Epithelial cell of esophagus (primary cell): Measurements from ENCODE around the gene NUDT22.

Experiments used
- DNase-seq: peaks from one replicate; pipeline ENCODE4 v3.0.0; 2010; ENCODE audit warnings: low read depth
- H3K4me3 ChIP-seq: 2 replicates; pipeline ENCODE4 v1.5.1; 2011; ENCODE audit warnings: mild to moderate bottlenecking, low read length, control low read depth
- TF ChIP-seq, protein P1 (sequence below): IDR thresholded peaks from 2 replicates; pipeline ENCODE4 v1.5.1; 2011; ENCODE audit warnings: low read depth, mild to moderate bottlenecking, low read length, control low read depth, inconsistent platforms; ENCODE audit not compliant: insufficient read depth; ENCODE audit errors: missing control alignments

NUDT22 gene

DNA sequence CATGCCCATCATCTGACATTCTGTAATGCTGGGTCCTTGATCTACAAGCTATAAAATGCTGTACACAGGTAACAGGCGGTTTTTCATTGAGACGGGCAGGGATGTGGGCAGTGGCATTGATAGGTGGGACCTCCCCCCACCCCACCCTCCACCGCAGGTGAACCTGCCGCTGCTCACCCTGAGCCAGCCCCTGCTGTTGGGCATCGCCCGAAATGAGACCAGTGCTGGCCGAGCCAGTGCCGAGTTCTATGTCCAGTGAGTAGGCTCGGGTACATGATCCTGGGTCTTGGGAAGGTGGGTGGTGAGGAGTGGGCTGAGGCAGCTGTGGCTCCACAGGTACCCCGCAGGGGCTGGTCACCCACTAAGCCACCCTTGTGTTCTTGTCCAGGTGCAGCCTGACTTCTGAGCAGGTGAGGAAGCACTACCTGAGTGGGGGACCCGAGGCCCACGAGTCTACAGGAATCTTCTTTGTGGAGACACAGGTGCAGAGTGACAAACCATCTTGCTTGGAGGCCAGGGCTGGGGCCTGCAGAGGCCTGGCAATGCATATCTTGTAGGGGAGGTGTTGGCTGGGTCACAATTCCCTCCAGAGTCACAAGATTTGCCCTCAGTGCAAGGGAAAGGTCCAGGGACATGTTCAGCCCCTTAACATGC, 3.1 kb downstream of the NUDT22 start:
- DNase-seq: no peak
- TF ChIP-seq, protein P1, sequence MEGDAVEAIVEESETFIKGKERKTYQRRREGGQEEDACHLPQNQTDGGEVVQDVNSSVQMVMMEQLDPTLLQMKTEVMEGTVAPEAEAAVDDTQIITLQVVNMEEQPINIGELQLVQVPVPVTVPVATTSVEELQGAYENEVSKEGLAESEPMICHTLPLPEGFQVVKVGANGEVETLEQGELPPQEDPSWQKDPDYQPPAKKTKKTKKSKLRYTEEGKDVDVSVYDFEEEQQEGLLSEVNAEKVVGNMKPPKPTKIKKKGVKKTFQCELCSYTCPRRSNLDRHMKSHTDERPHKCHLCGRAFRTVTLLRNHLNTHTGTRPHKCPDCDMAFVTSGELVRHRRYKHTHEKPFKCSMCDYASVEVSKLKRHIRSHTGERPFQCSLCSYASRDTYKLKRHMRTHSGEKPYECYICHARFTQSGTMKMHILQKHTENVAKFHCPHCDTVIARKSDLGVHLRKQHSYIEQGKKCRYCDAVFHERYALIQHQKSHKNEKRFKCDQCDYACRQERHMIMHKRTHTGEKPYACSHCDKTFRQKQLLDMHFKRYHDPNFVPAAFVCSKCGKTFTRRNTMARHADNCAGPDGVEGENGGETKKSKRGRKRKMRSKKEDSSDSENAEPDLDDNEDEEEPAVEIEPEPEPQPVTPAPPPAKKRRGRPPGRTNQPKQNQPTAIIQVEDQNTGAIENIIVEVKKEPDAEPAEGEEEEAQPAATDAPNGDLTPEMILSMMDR: no peak
- no peak overlapping the region for H3K4me3 ChIP-seq

DNA sequence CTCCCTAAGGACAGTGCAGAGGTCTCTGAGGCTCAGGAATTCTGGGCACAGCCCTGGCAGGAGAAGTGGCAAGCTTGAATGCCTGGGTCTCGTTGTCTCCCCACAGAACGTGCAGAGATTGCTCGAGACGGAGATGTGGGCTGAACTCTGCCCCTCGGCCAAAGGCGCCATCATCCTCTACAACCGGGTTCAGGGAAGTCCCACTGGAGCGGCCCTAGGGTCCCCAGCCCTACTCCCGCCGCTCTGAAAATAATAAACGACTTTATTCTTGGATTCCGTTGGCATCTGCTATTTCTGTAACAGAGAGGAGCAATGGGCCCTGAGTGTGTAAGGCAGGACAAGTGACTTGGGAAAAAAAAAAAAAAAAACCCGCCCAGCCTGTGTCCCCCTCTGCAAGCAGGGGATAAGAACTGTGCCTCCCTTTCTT, 3.7 kb downstream of the NUDT22 start:
- no peak for DNase-seq
- TF ChIP-seq, protein P1: no peak
- peak overlapping the region; percentile 80 for H3K4me3 ChIP-seq

DNA sequence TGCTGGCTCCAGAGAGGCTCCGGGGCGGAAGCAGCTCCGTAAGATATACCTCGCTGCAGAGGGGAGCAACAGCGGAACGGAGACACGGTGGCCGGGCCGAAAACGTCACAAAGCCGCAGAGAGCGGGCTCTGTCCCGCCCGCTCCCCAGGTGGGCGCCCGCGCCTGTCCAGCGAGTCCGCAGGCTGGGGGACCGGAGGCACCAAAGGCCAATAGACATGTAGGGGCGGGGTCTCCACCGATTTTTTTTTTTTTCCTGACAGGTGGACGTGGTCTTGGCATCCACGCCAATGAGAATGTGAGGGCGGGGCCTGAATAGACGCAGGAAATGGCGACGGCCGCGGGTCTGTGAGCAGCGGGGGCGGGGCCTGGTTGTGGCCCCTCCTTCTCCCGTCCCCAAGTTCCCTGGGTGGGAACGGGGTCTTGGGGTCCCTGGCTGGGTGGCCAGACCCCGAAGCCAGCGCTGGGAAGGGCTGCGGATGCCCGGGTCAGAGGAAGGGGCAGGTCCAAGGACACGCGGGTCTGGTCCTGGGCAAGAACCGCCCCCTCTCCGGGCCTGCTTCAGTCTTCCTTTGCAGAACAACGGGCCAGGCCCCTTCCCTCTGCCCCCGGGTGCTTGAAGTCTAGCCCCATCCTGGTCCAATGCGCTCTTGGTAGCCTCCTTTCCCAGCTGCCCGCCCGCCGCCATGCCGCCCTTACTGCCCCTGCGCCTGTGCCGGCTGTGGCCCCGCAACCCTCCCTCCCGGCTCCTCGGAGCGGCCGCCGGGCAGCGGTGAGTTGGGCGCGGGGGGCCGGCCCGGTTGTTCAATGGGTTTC, 4.3 kb downstream of the NUDT22 start, which contains the start of gene DNAJC4:
Gene DNAJC4, plus strand, starts transcription at position 378 of the 814 bp plus-strand sequence. Its CDS starts 307 bp downstream, at position 685.
- H3K4me3 ChIP-seq: peak within 1 kb of the TSS; percentile 80
- TF ChIP-seq, protein P1: no peak
- peak; percentile 92 for DNase-seq

DNA sequence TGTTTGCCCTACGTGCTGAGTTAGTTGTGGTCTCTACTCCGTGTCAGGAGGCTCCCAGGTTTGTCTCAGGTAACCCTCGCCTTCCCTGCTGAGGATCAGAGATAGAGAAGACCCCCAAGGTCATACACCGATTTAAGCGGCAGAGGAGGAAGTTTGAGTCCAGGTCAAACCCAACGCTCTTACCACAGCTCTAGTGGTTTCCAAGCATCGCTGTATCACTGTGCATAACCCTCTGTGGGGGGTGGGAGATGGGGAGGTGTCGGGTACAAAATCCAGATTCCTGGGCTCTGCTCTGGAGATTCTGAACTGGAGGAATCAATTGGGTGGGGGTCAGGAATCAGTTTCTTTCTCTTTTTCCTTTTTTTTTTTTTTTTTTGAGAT, 4.9 kb downstream of the NUDT22 start:
- H3K4me3 ChIP-seq: peak overlapping the region; percentile 80
- DNase-seq: no peak
- TF ChIP-seq, protein P1: no peak

DNA sequence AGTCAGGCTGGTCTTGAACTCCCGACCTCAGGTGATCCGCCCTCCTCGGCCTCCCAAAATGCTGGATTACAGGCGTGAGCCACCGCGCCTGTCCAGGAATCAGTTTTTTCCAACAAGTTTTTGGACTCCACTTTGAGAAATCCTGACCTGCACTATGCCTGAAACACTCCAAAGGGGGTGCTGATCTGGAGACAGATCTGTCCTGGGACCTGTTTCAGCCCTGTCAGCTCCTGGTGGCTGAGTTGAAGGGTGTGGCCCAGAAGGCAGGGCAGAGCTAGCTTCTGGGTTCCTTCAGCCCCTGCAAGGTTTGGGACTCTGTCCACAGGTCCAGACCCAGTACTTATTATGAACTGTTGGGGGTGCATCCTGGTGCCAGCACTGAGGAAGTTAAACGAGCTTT, 5.5 kb downstream of the NUDT22 start:
- TF ChIP-seq, protein P1: no peak
- no peak for DNase-seq
- no peak overlapping the region for H3K4me3 ChIP-seq

DNA sequence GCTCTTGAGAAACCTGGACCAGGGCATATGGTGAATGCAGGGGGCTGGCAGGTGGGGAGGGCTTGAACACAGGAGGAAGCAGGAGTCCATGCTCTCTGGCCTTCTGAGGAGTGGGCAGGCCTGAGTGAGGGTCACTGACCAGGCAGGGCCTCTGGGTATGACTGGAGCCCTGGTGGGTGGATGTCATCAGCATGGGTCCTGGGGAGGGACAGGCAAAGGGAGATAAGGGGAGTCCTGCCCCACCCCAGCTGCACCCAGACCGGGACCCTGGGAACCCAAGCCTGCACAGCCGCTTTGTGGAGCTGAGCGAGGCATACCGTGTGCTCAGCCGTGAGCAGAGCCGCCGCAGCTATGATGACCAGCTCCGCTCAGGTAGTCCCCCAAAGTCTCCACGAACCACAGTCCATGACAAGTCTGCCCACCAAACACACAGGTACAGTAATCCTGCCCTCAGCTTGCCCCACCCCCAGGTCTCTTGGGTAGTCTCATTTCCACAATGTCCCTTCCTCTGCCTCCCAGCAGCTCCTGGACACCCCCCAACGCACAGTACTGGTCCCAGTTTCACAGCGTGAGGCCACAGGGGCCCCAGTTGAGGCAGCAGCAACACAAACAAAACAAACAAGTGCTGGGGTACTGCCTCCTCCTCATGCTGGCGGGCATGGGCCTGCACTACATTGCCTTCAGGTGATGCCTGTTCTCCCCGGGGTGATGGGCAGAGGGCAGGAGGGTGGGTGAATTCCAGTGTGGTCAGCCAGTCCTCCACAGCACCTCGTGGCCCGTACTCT, 6.3 kb downstream of the NUDT22 start:
- TF ChIP-seq, protein P1: no peak
- no peak for DNase-seq
- H3K4me3 ChIP-seq: no peak overlapping the region
